Tongue (tissue), 2 donors: Measurements from ENCODE around the gene FZD10. TPM values are rescaled to one million over a fixed set of nuclear protein-coding genes. Genes with fewer than 3 reads are reported as not detected.

Experiments
- DNase-seq: peaks from one replicate; pipeline ENCODE4 v3.0.0-alpha.2; 2015
- total RNA-seq: library from RNA; depleted of rRNA; stranded (reverse); fragments of >200 nt; gene quantifications from one replicate; pipeline ENCODE4 v1.2.3, GENCODE V29; 2014

FZD10 gene
- 10.1 TPM for total RNA-seq

- peak; percentile 89 for DNase-seq
Measured at GRCh38 chr12:130162267-130162666, at the start of gene FZD10. TSS of gene FZD10 (plus strand) at chr12:130162464. CDS start at chr12:130162943, 479 bp downstream.

GRCh38 chr12:130114952-130115351 lies 47.3 kb upstream of the FZD10 start:
- DNase-seq = no peak

GRCh38 chr12:130115646-130116045 lies 46.6 kb upstream of the FZD10 start:
- DNase-seq = no peak

- peak; percentile 41 for DNase-seq
Measured at GRCh38 chr12:130116791-130117190, 45.5 kb upstream of the FZD10 start.

GRCh38 chr12:130117233-130117632 lies 45.0 kb upstream of the FZD10 start:
- peak; percentile 62 for DNase-seq

GRCh38 chr12:130117701-130118100 lies 44.6 kb upstream of the FZD10 start:
- DNase-seq = peak; percentile 52

GRCh38 chr12:130118181-130118580 lies 44.1 kb upstream of the FZD10 start:
- DNase-seq = no peak

GRCh38 chr12:130119241-130119861 lies 42.9 kb upstream of the FZD10 start:
- no peak for DNase-seq

GRCh38 chr12:130120012-130120805 lies 42.1 kb upstream of the FZD10 start:
- peak; percentile 43 for DNase-seq

- peak; percentile 38 for DNase-seq
Measured at GRCh38 chr12:130121226-130122000, 40.9 kb upstream of the FZD10 start.

- DNase-seq = no peak
Measured at GRCh38 chr12:130122356-130122755, 39.9 kb upstream of the FZD10 start.

GRCh38 chr12:130124106-130124505 lies 38.2 kb upstream of the FZD10 start:
- no peak for DNase-seq

- no peak for DNase-seq
Measured at GRCh38 chr12:130124605-130125244, 37.5 kb upstream of the FZD10 start.

- no peak for DNase-seq
Measured at GRCh38 chr12:130126023-130126432, 36.2 kb upstream of the FZD10 start.

- peak; percentile 60 for DNase-seq
Measured at GRCh38 chr12:130127532-130127911, 34.7 kb upstream of the FZD10 start.

- DNase-seq = peak; percentile 80
Measured at GRCh38 chr12:130127912-130128789, 34.1 kb upstream of the FZD10 start.

GRCh38 chr12:130128790-130129735 lies 33.2 kb upstream of the FZD10 start:
- no peak for DNase-seq

- DNase-seq = no peak
Measured at GRCh38 chr12:130130346-130130745, 31.9 kb upstream of the FZD10 start.

GRCh38 chr12:130131025-130131424 lies 31.2 kb upstream of the FZD10 start:
- DNase-seq = no peak

- no peak for DNase-seq
Measured at GRCh38 chr12:130131801-130132200, 30.5 kb upstream of the FZD10 start.
